Testis (tissue), 2 donors: ENCODE data around the gene PUS3.

Experiments
- CTCF ChIP-seq, 3 experiments: fragments of 450-650 bp in 2 of 3; fragments of 200-600 bp in 1 of 3; sonication (generic) in 1 of 3; IDR thresholded peaks; one replicate each; pipeline ENCODE4 v1.5.1; 2016 to 2019; ENCODE audit warnings: antibody characterized with exemption in 3 of 3, mild to moderate bottlenecking in 2 of 3, moderate library complexity in 1 of 3
- POLR2A ChIP-seq: fragments of 450-650 bp; IDR thresholded peaks from one replicate; pipeline ENCODE4 v1.6.1; 2017; ENCODE audit warnings: antibody characterized with exemption, mild to moderate bottlenecking, moderate library complexity

DNA sequence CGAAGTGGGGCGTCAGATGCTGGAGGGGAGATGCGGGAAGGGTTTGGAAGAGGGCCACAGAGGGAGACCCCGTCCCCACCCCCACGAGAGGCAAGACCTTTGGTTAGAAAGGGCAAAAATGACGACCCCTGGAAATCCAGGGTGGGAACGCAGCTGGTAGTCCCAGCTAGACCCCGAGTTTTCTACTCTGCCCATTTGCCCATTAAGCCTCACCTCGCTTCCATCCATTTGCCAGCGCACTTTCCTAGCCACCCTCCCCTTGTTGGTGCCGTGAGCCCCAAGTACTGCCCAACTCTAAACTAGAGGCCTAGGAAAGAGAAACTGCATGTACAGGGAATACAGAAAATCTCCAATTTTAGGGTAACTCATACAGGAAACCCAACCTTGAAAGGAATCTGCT lies 1.7 kb upstream of the PUS3 start:
- TF ChIP-seq CTCF (IDR thresholded peaks at IDR 0.05) (no peak), POLR2A (no peak)
